NOMO-1 treated with dmso at 0.1 percent for 144 hours (cell line): ENCODE data around the gene ATP8B3.

Experiments used
- DNase-seq: peaks from one replicate; lab custom pipeline; 2025; ENCODE audit not compliant: unreplicated experiment; lab: John Stamatoyannopoulos, UW

The ATP8B3 gene

GRCh38 chr19:1836458-1837221 lies 24.6 kb upstream of the ATP8B3 start:
- DNase-seq, result no peak

DNA sequence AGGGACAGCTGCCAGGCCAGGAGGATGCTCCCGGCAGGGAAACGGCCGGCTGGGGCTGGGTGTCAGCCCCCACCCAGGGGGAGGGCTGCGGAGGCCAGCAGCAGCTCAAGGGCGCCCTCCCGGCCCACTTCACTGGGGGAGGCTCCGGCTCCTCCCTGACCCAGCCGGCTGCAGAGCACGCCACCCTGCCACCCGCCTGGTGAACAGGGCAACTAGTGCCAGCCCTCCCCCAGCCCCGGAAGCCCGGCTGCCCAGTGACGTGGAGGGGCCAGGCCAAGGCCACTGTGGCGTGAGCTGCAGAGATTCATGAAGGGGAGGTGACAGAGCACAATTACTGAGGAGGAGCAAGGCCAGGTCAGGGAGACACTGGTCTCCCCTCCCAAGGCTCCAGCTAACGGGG lies 21.5 kb upstream of the ATP8B3 start:
- no peak for DNase-seq

GRCh38 chr19:1832046-1832663 lies 20.1 kb upstream of the ATP8B3 start:
- DNase-seq, result no peak

DNA sequence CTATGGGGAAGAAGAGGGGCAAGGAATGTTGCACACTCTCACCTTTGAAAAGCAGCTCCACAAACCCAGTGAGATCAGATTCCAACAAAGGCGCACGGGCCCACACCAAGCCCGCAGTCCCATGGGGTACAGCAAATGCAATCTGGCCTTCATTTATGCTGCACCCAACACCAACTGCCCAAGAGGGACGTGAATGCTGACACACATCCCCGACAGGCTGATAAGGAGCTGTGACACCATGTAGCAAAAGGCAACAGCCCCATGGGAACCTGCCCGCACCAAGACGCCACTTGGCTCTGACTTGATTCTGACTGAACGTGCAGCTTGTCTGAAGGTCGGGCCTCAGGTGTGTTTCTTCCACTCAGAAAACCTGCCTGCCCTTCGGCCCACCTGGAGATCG lies 18.9 kb upstream of the ATP8B3 start:
- no peak for DNase-seq

DNA sequence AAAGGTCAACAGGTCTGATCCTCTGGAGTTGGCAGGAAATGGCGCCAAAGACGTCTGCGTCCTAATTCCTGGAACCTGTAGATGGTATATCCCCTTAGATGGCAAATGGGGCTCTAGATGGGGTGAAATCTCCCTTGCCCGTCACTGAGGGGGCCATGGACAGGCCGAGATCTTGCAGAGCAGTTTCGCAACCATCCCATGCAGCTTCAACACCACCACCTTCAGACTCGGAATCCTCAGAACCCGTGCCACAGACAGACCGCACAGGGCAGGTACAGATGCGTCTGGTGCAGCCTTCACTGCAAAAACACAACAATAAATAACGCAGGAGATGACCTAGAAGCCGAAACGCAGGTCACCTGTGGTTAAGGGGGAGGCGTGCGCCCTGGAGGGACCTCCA lies 18.5 kb upstream of the ATP8B3 start:
- no peak for DNase-seq

GRCh38 chr19:1829958-1830357 lies 17.9 kb upstream of the ATP8B3 start:
- DNase-seq, result no peak

- DNase-seq, result no peak
Observed at GRCh38 chr19:1828279-1829238, 16.5 kb upstream of the ATP8B3 start.

GRCh38 chr19:1827566-1828278 lies 15.6 kb upstream of the ATP8B3 start:
- DNase-seq, result no peak

DNA sequence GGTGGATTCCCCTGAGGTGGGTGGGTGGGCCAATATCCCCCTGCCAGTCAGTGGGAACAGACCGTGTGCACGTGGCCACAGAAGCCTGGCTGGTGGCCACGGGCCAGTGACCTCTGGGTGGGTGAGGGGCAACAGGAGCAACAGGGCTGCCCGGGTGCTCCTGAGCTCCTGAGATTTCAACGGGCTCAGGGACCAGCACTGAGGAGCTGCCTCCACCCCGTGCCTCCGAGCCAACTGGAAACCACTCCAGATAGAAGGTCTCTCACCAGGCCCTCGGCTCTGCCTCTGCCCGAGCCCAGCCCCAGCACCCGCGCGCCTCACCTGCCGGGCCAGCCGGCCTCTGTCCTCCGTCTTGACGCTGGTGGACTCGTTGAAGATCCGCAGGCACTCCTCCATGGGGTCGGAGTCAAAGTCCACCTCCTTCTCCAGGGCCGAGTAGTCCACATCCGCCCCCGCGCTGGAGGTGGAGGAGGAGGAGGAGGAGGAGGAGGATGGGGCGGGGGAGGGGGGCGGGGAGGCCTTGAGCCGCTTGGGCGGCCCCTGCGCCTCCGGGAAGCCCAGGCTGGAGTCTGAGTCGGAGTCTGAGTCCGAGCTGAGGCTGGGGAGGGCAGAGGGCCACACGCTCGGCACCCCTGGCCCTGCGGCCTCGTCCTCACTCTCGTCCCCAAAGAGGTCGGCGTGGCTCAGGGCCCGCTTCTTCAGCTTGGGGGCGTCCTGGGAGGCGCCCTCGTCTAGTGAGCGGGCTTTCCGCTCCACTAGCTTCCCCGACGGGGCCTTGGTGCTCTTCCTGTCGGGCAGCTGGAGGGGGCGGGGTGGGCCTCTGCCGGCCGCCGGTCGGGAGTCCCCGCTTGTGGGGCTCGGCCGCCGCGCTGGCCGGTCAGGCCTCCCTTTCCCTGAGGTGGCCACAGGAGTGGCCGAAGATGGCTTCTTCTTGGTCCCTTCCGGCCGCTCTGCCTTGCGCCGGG lies 14.8 kb upstream of the ATP8B3 start:
- DNase-seq, result no peak

- no peak for DNase-seq
Observed at GRCh38 chr19:1825909-1826556, 14.0 kb upstream of the ATP8B3 start.

DNA sequence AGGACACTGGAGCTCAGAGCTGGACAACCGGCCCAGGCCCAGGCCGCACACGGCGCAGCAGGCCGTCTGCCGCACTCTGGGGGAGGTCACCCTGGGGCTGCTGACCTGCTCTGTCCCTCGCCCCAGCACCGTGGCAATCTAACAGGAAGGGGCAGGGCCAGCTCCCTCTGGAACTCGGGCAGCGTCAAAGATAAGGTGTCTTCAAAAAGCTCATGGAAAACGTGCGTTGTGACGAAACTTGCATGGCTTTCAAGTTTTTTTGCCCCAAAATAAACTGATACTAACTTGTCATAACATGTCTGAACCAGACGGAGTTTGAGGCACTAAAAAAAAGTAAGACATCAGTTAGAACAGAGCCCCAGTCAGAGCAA lies 12.2 kb upstream of the ATP8B3 start:
- DNase-seq, result no peak

DNA sequence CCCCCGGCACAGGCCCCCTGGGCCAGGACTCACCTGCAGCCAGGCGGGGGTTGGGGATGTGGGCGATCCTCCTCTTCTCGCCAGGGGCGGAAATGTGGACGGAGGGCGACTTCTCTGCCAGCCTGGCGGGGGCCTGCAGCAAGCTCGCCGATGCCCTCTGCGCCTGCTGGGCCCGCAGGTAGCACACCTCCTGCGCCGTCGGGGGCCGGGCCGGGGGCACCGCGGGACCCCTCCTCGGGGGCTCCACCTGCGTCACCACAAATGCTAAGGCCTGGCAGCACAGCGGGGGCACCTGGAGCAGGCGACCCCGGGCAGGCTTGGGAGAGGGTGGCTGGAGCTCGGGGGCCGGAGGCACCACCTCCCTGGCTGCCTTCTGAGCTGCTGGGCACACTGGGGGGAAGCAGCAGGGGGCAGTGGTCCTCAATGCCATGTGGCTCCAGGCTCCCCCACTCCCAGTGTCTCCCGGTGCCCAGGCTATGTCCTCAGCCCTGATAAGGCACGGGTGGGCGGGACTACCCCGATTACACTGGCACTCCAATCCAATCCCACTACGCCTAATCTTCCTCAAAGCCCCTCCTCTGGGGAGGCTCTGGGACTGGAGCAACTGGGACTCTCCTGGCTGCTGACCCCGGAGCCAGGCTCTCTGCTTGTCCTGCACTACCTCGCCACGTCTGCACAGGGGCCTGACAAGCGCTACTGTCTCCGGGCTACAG lies 11.6 kb upstream of the ATP8B3 start:
- DNase-seq, result no peak

GRCh38 chr19:1823020-1823419 lies 10.9 kb upstream of the ATP8B3 start:
- no peak for DNase-seq

GRCh38 chr19:1822210-1822609 lies 10.1 kb upstream of the ATP8B3 start:
- DNase-seq, result no peak

GRCh38 chr19:1819341-1820255 lies 7.5 kb upstream of the ATP8B3 start:
- DNase-seq, result no peak

GRCh38 chr19:1818549-1819195 lies 6.6 kb upstream of the ATP8B3 start:
- no peak for DNase-seq

DNA sequence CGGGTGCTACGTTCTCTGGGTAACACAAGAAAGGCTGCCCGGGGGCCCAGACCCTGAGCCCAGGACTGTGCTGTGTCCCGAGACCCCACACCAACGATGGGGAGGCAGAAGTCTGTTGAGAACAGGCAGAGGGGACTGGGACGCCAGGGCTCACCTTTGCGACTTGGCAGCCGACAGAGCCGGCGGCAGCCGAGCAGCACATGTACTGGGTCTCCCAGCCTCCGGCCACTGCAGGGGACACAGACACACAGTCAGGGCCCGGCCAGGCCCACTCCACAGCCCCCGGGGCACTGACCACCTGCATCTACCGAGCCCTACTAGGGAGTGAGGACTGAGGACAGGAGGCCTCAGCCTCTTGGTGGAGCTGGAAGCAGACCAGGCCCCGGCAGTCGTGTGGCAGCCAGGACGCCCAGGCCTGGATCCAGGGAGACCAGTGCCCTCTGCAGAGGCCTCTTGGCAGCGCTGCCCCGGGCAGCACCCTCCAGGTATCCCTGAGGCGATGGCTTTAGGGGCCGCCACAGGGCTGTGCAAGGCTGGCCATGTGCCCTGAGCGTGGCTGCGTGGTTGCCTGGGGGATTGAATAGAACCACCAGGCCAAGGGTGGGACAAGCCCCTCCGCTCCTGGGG lies 5.6 kb upstream of the ATP8B3 start:
- DNase-seq, result no peak
